GM21576 (cell line): ENCODE results near the gene CADPS.

ENCODE experiments used
- ATAC-seq: cut with Tn5 transposase; IDR thresholded peaks from one replicate; pipeline ENCODE4 v1.9.1; 2021; ENCODE audit warnings: mild to moderate bottlenecking, moderate library complexity; ENCODE audit not compliant: unreplicated experiment

CADPS gene

GRCh38 chr3:62874711-62875557 lies at the start of gene CADPS:
Gene CADPS (minus strand): TSS chr3:62875416. CDS start chr3:62875029, 387 bp downstream.
- no peak for ATAC-seq

- no peak for ATAC-seq
These were observed 47.9 kb upstream of the CADPS start for GRCh38 chr3:62923066-62923465.

- ATAC-seq = no peak
These were observed 47.1 kb upstream of the CADPS start for GRCh38 chr3:62922326-62922725.

DNA sequence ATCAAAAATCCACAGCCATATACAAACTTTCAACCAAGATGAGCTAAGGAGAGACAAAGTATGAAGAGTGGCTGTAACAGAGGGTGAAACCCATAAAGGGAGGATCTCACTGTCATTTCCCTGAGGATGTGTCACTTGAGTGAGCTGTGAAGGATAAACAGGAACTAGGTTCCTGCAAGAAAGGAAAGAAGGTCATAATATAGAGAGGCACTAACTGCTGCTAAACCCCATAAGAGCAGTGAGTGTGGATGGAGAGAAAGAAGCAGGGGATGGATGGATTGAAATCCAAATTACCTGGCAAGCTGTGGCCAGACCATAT lies 45.2 kb upstream of the CADPS start:
- no peak for ATAC-seq

GRCh38 chr3:62919784-62920465 lies 44.7 kb upstream of the CADPS start:
- ATAC-seq = no peak

GRCh38 chr3:62918777-62919176 lies 43.6 kb upstream of the CADPS start:
- ATAC-seq = no peak

DNA sequence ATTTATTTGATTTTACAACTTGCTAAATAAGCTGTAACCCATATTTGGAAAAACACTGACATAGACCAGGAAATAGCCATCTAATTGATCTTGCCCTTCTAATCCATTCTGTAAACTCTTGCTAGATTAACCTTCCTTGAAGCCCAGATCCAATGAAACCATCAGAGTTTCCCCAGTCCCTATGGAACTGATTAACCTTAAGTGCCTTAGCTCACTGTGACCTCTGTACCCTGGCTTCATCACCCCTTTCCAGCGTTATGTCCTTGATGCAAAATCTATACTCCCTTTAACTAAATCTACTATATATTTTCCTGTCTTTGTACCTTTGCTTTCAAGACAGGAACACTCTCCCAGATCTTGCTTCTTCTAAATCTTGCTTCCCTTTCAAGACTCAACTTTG lies 42.9 kb upstream of the CADPS start:
- ATAC-seq = no peak

DNA sequence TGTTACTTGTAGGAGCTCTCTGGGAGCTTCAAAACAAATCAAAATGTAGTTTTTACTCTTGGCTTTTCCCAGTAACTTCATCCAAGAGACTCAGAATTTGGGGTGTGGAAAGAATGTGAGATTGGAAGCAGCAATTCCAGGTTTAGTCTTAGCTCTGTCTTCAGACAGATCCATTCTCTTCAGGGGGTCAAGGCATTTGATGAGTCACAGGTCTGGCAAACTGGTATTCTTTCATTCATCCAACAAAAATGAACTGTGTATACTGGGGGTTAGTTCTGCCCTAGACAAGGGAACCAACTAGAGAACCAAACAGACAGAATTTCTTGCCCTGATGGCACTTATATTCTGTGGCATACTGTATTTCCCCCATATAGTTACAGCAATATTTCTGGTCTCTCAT lies 36.3 kb upstream of the CADPS start:
- no peak for ATAC-seq

DNA sequence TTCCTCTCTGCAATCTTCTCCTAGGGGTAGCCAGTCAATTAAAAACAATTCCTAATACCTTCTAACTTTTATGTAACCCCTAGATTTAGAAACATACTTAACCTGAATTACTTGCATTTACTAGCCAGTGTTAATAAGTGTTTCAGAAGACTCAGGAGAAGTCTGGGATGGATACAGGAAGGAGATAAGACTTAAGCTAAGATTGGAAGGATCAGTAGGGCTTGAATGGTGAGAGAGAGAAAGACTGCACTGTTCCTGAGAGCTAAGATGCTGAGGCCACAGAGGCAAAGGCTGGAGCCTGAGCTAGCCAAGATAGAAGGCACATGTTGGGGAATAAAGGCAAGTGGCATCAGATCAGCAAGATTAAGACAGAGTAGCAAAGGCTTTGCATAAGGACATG lies 30.1 kb upstream of the CADPS start:
- no peak for ATAC-seq

DNA sequence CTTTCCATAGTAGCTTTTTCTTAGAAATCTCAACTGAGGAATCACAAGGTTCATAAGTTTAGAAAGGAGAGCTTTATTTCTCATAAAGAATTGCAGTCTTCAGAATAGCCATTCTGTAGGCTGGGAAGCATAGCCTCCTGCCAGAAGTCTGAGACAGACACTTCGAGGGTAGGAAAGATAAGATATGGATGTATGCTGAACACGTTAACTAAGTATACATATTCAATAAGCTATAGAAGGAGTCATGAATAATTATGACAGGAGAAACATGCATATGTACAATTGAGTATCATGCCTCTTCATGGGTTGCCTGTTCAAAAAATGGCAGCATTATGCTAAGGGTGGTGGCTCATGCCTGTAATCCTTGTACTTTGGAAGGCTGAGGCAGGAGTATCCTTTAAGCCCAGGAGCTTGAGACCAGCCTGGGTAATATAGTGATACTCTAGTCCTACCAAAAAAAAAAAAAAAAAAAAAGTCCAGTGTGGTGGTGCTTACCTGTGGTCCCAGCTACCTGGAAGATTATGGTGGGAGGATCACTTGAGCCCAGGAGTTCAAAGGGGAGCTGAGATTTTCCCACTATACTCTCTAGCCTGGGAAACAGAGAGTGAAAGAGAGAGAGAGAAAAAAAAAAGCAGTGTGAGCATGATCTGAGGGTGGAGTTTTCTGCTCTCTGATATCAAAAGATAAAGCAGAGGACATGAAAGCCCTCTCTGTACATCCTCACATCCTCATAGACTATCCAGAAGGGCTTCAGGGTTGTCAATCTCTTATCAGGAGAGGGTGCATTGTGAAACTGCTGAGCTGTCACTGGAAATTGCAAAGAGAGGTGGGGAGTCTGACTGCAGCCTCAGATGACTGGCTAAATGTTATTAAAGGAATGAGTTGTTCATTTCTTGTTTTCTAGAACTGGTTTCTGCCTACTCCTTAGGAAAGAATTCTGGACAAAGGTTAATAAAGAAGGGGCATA lies 23.6 kb upstream of the CADPS start:
- ATAC-seq = no peak

- ATAC-seq = no peak
These were observed 20.7 kb upstream of the CADPS start for GRCh38 chr3:62895901-62896300.

GRCh38 chr3:62892951-62893350 lies 17.7 kb upstream of the CADPS start:
- no peak for ATAC-seq

GRCh38 chr3:62892045-62892444 lies 16.8 kb upstream of the CADPS start:
- ATAC-seq = no peak

- no peak for ATAC-seq
These were observed 13.6 kb upstream of the CADPS start for GRCh38 chr3:62888778-62889177.

GRCh38 chr3:62888180-62888579 lies 13.0 kb upstream of the CADPS start:
- no peak for ATAC-seq

DNA sequence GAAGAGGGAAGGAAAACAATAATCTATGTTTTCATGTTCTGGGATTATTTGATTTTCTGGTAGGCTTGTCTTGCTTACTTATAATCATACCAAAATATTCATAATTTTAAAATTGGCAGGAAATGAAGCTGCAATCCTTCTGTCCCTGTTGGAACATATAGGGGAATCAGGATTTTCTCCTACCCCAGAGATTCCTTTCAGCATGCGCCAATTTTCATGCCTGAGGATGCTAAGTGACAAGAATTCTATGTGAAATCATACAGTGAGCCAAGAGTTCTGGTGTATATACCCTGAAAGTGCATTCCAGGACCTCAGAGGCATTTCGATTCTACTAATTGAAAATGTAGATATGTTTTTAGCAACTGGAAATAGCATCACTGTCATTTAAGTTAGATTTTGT lies 9.9 kb upstream of the CADPS start:
- ATAC-seq = no peak

DNA sequence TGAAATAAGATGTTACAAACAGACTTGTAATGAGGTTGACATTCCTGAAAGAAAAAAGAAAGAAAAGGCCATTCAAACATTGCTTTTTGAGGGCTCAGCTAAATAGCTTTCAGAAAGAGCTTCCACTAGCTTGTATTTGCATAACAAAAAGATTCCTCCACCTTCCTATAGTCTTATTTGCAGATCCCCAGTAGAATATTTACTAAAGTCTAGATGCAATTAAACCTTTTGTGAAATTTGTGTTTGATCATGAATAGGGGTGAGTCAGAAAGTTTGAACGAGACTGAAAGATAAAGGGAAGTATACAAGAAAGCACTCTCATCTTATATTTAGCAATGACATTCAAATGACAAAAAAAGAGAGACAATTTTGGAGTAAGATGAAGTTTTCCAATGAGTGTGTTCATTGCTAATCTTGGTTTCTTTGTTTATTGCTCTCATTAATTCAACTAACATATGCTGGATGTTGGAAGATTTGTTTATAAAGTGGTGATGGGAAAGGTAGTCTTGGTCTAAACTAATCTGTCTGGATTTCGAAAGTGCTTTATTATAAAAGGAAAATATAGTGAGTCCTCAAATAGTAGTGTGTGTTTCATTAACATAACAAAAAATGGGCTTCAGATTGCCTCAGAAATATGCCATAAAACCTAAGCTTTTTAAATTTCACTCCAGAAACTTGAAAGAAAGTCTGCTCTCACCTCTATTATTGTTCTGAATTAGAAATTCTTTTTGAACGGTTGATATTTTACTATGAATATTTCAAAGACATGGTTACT lies 9.1 kb upstream of the CADPS start:
- ATAC-seq = no peak

- no peak for ATAC-seq
These were observed 7.5 kb upstream of the CADPS start for GRCh38 chr3:62882676-62883200.

DNA sequence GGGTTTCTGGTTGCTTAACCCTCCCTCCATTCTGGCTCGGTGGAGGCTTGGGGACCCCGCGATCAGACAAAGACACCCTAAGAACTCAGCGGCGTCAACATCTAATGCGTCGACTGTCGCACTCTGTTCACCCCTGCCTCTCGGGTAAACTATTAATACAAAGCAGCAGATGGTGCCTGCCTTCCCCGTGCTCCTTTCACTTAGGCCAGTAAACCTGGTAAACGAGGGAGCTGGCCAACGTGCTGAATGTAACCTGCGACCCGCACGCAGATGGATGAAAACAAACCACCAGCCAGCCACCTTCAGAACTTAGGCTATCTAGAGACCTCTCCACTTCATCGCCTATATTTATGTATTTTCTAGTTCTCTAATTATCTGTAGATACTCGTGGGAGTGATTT lies 848 bp upstream of the CADPS start:
- no peak for ATAC-seq

GRCh38 chr3:62875558-62876002 lies 364 bp upstream of the CADPS start:
- ATAC-seq = no peak
